ENCODE measurements around the gene FLOT1.

DNA sequence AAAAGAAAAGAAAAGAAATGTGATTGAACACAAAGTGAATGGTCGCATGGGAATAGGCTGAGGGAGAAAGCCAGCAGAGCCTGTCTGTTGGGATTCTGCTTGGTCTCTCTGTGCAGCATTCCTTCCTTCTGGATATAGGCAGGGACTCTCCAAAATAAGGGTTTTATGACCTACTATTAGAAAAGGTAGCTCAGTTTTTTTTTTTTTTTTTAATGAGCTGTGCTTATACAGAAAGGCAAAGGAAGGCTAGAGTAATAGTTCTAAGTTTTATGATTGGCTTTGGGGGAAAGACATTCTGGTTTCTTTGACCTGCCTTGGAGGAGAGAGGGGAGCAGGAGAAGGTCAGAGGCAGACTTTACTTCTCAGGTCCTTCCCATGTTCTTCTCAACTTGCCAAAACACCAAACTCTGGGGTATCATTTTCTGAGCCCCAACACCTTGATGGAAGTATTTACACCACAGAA, 20.7 kb upstream of the FLOT1 start:
- TF ChIP-seq, protein P1, sequence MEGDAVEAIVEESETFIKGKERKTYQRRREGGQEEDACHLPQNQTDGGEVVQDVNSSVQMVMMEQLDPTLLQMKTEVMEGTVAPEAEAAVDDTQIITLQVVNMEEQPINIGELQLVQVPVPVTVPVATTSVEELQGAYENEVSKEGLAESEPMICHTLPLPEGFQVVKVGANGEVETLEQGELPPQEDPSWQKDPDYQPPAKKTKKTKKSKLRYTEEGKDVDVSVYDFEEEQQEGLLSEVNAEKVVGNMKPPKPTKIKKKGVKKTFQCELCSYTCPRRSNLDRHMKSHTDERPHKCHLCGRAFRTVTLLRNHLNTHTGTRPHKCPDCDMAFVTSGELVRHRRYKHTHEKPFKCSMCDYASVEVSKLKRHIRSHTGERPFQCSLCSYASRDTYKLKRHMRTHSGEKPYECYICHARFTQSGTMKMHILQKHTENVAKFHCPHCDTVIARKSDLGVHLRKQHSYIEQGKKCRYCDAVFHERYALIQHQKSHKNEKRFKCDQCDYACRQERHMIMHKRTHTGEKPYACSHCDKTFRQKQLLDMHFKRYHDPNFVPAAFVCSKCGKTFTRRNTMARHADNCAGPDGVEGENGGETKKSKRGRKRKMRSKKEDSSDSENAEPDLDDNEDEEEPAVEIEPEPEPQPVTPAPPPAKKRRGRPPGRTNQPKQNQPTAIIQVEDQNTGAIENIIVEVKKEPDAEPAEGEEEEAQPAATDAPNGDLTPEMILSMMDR (IDR thresholded peaks at IDR 0.05): no peak
- TF ChIP-seq POLR2AphosphoS5 (IDR thresholded peaks at IDR 0.05; ENCODE audit: low read depth, low read length): no peak

Measured in Panc1 (cell line).